ENCODE results near the gene YEATS2.

Gene YEATS2

GRCh38 chr3:183826448-183827250 is 129.1 kb downstream of the YEATS2 start:
- no peak overlapping the region for H2AK5ac ChIP-seq (ENCODE audit: low read length)
- H3K4ac ChIP-seq (ENCODE audit: low read depth, low read length) = no peak overlapping the region
- H4K8ac ChIP-seq (ENCODE audit: low read depth, low read length) = no peak overlapping the region
- WGBS (ENCODE audit: extremely low coverage, insufficient coverage, low lambda C conversion rate) = no CpG with 5 or more reads among the region's 14 CpGs
- no peak overlapping the region for H4K5ac ChIP-seq (ENCODE audit: low read length)
- H3K79me1 ChIP-seq (ENCODE audit: low read length) = no peaks in the 10 kb centered on the region
- no peaks in the 10 kb centered on the region for H3K27me3 ChIP-seq (ENCODE audit: insufficient read depth, low read length, poor library complexity)
- no peak overlapping the region for H3K27ac ChIP-seq (ENCODE audit: low read depth, low read length)
- no peak overlapping the region for H3K4me2 ChIP-seq (ENCODE audit: low read length)
- no peak overlapping the region for H3K56ac ChIP-seq (ENCODE audit: low read length)
- no peaks in the 10 kb centered on the region for H3K4me1 ChIP-seq (ENCODE audit: control insufficient read depth, low read depth, low read length)
- H2BK5ac ChIP-seq (ENCODE audit: low read length) = no peak overlapping the region
- no peak for DNase-seq
- H3K36me3 ChIP-seq (ENCODE audit: control insufficient read depth, insufficient read depth, low read length) = peaks cover 2% of the 10 kb centered on the region
- H3K9ac ChIP-seq (ENCODE audit: low read length) = no peak overlapping the region
- H2BK15ac ChIP-seq (replicated peaks; ENCODE audit: low read depth) = no peak overlapping the region
- no peak overlapping the region for H3K23ac ChIP-seq (ENCODE audit: low read length)
- H3K18ac ChIP-seq (ENCODE audit: low read length) = no peak overlapping the region
- H3K4me3 ChIP-seq (ENCODE audit: low read length) = no peak overlapping the region
- H3K79me2 ChIP-seq (ENCODE audit: control insufficient read depth, insufficient read depth, low read length) = no peaks in the 10 kb centered on the region
- H2BK120ac ChIP-seq (ENCODE audit: low read depth, low read length) = no peak overlapping the region

GRCh38 chr3:183827809-183828537 is 130.4 kb downstream of the YEATS2 start:
- no peak overlapping the region for H3K18ac ChIP-seq (ENCODE audit: low read length)
- no peak overlapping the region for H3K4me3 ChIP-seq (ENCODE audit: low read length)
- no peak overlapping the region for H4K5ac ChIP-seq (ENCODE audit: low read length)
- no peak overlapping the region for H3K56ac ChIP-seq (ENCODE audit: low read length)
- H2BK120ac ChIP-seq (ENCODE audit: low read depth, low read length) = no peak overlapping the region
- no peak overlapping the region for H2AK5ac ChIP-seq (ENCODE audit: low read length)
- H3K79me1 ChIP-seq (ENCODE audit: low read length) = no peaks in the 10 kb centered on the region
- no peak overlapping the region for H2BK5ac ChIP-seq (ENCODE audit: low read length)
- H3K79me2 ChIP-seq (ENCODE audit: control insufficient read depth, insufficient read depth, low read length) = no peaks in the 10 kb centered on the region
- no peak overlapping the region for H4K8ac ChIP-seq (ENCODE audit: low read depth, low read length)
- H2BK15ac ChIP-seq (replicated peaks; ENCODE audit: low read depth) = no peak overlapping the region
- peaks cover 5% of the 10 kb centered on the region for H3K36me3 ChIP-seq (ENCODE audit: control insufficient read depth, insufficient read depth, low read length)
- no peak overlapping the region for H3K27ac ChIP-seq (ENCODE audit: low read depth, low read length)
- no peak overlapping the region for H3K4me2 ChIP-seq (ENCODE audit: low read length)
- H3K4ac ChIP-seq (ENCODE audit: low read depth, low read length) = no peak overlapping the region
- no peak overlapping the region for H3K9ac ChIP-seq (ENCODE audit: low read length)
- WGBS (ENCODE audit: extremely low coverage, insufficient coverage, low lambda C conversion rate) = no CpG with 5 or more reads among the region's 14 CpGs
- DNase-seq = no peak
- H3K4me1 ChIP-seq (ENCODE audit: control insufficient read depth, low read depth, low read length) = no peaks in the 10 kb centered on the region
- H3K23ac ChIP-seq (ENCODE audit: low read length) = no peak overlapping the region
- no peaks in the 10 kb centered on the region for H3K27me3 ChIP-seq (ENCODE audit: insufficient read depth, low read length, poor library complexity)

- WGBS (ENCODE audit: extremely low coverage, insufficient coverage, low lambda C conversion rate) = no CpG with 5 or more reads among the region's 7 CpGs
- no peak for DNase-seq
- Histone ChIP-seq H3K56ac (ENCODE audit: low read length) (no peak overlapping the region), H2BK5ac (ENCODE audit: low read length) (no peak overlapping the region), H3K18ac (ENCODE audit: low read length) (no peak overlapping the region), H3K36me3 (ENCODE audit: control insufficient read depth, insufficient read depth, low read length) (peaks cover 6% of the 10 kb centered on the region), H3K79me2 (ENCODE audit: control insufficient read depth, insufficient read depth, low read length) (no peaks in the 10 kb centered on the region), H2AK5ac (ENCODE audit: low read length) (no peak overlapping the region), H3K27me3 (ENCODE audit: insufficient read depth, low read length, poor library complexity) (no peaks in the 10 kb centered on the region), H2BK15ac (replicated peaks; ENCODE audit: low read depth) (no peak overlapping the region), H3K4me2 (ENCODE audit: low read length) (no peak overlapping the region), H3K4me3 (ENCODE audit: low read length) (no peak overlapping the region), H3K23ac (ENCODE audit: low read length) (no peak overlapping the region), H3K27ac (ENCODE audit: low read depth, low read length) (no peak overlapping the region), H3K4ac (ENCODE audit: low read depth, low read length) (no peak overlapping the region), H4K5ac (ENCODE audit: low read length) (no peak overlapping the region), H4K8ac (ENCODE audit: low read depth, low read length) (no peak overlapping the region), H3K9ac (ENCODE audit: low read length) (no peak overlapping the region), H3K4me1 (ENCODE audit: control insufficient read depth, low read depth, low read length) (no peaks in the 10 kb centered on the region), H2BK120ac (ENCODE audit: low read depth, low read length) (no peak overlapping the region), H3K79me1 (ENCODE audit: low read length) (no peaks in the 10 kb centered on the region)
Measured at GRCh38 chr3:183828538-183828870, 130.9 kb downstream of the YEATS2 start.

- H4K8ac ChIP-seq (ENCODE audit: low read depth, low read length) = no peak overlapping the region
- no peaks in the 10 kb centered on the region for H3K79me1 ChIP-seq (ENCODE audit: low read length)
- H3K27ac ChIP-seq (ENCODE audit: low read depth, low read length) = no peak overlapping the region
- H3K79me2 ChIP-seq (ENCODE audit: control insufficient read depth, insufficient read depth, low read length) = no peaks in the 10 kb centered on the region
- DNase-seq = no peak
- H3K36me3 ChIP-seq (ENCODE audit: control insufficient read depth, insufficient read depth, low read length) = peaks cover 8% of the 10 kb centered on the region
- no CpG with 5 or more reads among the region's 9 CpGs for WGBS (ENCODE audit: extremely low coverage, insufficient coverage, low lambda C conversion rate)
- no peaks in the 10 kb centered on the region for H3K27me3 ChIP-seq (ENCODE audit: insufficient read depth, low read length, poor library complexity)
- H2BK15ac ChIP-seq (replicated peaks; ENCODE audit: low read depth) = no peak overlapping the region
- H3K23ac ChIP-seq (ENCODE audit: low read length) = no peak overlapping the region
- H3K4me1 ChIP-seq (ENCODE audit: control insufficient read depth, low read depth, low read length) = no peaks in the 10 kb centered on the region
- no peak overlapping the region for H2AK5ac ChIP-seq (ENCODE audit: low read length)
- H3K9ac ChIP-seq (ENCODE audit: low read length) = no peak overlapping the region
- H3K56ac ChIP-seq (ENCODE audit: low read length) = no peak overlapping the region
- H3K4me2 ChIP-seq (ENCODE audit: low read length) = no peak overlapping the region
- no peak overlapping the region for H4K5ac ChIP-seq (ENCODE audit: low read length)
- H3K18ac ChIP-seq (ENCODE audit: low read length) = no peak overlapping the region
- H2BK5ac ChIP-seq (ENCODE audit: low read length) = no peak overlapping the region
- H3K4ac ChIP-seq (ENCODE audit: low read depth, low read length) = no peak overlapping the region
- no peak overlapping the region for H3K4me3 ChIP-seq (ENCODE audit: low read length)
- no peak overlapping the region for H2BK120ac ChIP-seq (ENCODE audit: low read depth, low read length)
Measured at GRCh38 chr3:183829466-183829865, 131.9 kb downstream of the YEATS2 start.

GRCh38 chr3:183830187-183830586 is 132.6 kb downstream of the YEATS2 start:
- no peak overlapping the region for H3K4me3 ChIP-seq (ENCODE audit: low read length)
- DNase-seq = no peak
- no peak overlapping the region for H2BK5ac ChIP-seq (ENCODE audit: low read length)
- H3K79me1 ChIP-seq (ENCODE audit: low read length) = no peaks in the 10 kb centered on the region
- H2BK120ac ChIP-seq (ENCODE audit: low read depth, low read length) = no peak overlapping the region
- H3K27ac ChIP-seq (ENCODE audit: low read depth, low read length) = no peak overlapping the region
- no peak overlapping the region for H3K4me2 ChIP-seq (ENCODE audit: low read length)
- no peak overlapping the region for H3K23ac ChIP-seq (ENCODE audit: low read length)
- H4K5ac ChIP-seq (ENCODE audit: low read length) = no peak overlapping the region
- no peaks in the 10 kb centered on the region for H3K27me3 ChIP-seq (ENCODE audit: insufficient read depth, low read length, poor library complexity)
- no CpG with 5 or more reads among the region's 9 CpGs for WGBS (ENCODE audit: extremely low coverage, insufficient coverage, low lambda C conversion rate)
- H2BK15ac ChIP-seq (replicated peaks; ENCODE audit: low read depth) = no peak overlapping the region
- no peak overlapping the region for H3K9ac ChIP-seq (ENCODE audit: low read length)
- no peak overlapping the region for H3K18ac ChIP-seq (ENCODE audit: low read length)
- H3K4me1 ChIP-seq (ENCODE audit: control insufficient read depth, low read depth, low read length) = no peaks in the 10 kb centered on the region
- no peaks in the 10 kb centered on the region for H3K79me2 ChIP-seq (ENCODE audit: control insufficient read depth, insufficient read depth, low read length)
- no peak overlapping the region for H4K8ac ChIP-seq (ENCODE audit: low read depth, low read length)
- H3K4ac ChIP-seq (ENCODE audit: low read depth, low read length) = no peak overlapping the region
- H3K36me3 ChIP-seq (ENCODE audit: control insufficient read depth, insufficient read depth, low read length) = peaks cover 8% of the 10 kb centered on the region
- H3K56ac ChIP-seq (ENCODE audit: low read length) = no peak overlapping the region
- no peak overlapping the region for H2AK5ac ChIP-seq (ENCODE audit: low read length)

Data from mesendoderm (in vitro differentiated cells).